ENCODE measurements around the gene FLT3LG.
"Not testable (repeated sequence)": the region's sequence is repeated elsewhere in the genome, so short reads cannot be mapped to it uniquely, and the experiment has no call there.

FLT3LG gene

DNA sequence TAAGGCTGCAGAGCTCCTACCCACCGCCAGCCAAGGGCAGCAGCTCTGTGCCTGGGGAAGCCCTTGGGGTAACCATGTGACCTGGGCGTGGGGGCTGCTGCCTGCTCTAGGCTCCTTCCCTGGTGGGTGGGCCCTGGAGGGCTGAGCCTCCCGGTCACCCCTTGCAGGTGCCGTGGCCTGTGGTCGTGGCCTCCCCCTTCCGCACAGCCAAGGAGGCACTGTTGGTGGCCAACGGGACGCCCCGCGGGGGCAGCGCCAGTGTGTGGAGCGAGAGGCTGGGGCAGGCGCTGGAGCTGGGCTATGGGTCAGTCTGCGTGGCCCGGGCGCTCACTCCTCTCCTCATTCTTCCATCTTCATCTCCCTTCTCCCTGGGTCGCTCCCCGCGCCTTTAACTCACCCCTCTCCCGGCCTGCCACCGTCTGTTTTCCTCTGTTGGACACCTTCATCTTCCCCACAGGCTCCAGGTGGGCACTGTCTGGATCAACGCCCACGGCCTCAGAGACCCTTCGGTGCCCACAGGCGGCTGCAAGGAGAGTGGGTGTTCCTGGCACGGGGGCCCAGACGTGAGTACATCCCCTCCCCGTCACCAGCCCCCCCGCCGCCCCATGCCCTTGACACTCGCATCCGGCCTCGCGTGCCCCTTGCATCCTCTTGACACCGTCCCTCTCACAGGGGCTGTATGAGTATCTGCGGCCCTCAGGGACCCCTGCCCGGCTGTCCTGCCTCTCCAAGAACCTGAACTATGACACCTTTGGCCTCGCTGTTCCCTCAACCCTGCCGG is 9.9 kb upstream of the FLT3LG start:
- no peak for DNase-seq

DNA sequence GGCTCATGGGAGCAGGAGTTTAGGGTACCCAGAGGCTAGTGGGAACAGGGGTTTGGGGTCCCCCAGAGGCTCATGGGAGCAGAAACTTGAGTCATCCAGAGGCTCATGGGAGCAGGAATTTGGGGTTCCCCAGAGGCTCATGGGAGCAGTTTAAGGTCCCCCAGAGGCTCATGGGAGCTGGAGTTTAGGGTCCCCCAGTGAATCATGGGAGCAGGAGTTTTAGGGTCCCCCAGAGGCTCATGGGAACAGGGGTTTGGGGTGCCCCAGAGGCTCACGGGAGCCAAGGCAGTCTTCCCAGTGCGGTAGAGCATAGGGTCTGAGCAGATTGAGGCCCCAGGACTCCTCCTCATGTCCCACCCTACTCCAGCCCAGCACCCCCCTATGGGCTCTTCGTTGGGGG is 8.6 kb upstream of the FLT3LG start:
- no peak for DNase-seq

DNA sequence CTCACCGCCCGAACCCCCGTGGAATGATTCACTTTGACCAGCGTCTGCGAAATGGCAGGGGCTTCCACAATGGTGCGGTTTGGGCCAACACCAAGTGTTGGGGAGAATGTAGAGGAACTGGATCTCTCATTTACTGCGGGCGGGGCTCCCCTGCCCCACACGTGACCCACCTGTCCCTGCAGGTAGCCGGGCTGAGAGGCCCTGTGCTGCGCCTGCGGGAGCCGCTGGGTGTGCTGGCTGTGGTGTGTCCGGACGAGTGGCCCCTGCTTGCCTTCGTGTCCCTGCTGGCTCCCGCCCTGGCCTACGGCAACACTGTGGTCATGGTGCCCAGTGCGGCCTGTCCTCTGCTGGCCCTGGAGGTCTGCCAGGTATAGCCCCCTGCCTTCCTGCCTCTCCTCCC is 5.8 kb upstream of the FLT3LG start:
- DNase-seq: no peak

DNA sequence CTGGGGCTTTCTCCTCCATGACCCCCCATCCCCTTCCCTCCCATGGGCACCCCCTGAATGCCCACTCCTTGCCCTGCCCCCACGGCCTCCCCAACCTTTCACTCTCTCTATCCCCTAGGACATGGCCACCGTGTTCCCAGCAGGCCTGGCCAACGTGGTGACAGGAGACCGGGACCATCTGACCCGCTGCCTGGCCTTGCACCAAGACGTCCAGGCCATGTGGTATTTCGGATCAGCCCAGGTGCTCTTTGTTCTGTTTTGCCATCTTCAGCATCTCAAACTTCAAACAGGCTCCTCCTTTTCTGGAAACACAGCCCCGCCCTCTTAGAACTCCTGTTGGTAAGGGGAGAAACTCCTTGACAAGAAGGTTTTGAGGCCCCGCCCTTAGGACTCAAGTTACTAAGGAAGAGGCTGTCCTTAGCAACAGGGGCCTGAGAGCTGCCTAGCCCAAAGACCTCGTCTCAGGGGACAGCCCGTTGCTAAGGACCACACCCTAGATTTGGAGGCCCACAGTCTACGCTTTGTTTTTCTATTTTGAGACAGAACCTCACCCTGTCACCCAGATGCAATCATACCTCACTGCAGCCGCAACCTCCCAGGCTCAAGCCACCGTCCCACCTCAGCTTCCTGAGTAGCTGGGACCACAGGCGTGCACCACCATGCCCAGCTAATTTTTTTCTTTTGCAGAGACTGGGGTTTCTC is 5.1 kb upstream of the FLT3LG start:
- DNase-seq: no peak

DNA sequence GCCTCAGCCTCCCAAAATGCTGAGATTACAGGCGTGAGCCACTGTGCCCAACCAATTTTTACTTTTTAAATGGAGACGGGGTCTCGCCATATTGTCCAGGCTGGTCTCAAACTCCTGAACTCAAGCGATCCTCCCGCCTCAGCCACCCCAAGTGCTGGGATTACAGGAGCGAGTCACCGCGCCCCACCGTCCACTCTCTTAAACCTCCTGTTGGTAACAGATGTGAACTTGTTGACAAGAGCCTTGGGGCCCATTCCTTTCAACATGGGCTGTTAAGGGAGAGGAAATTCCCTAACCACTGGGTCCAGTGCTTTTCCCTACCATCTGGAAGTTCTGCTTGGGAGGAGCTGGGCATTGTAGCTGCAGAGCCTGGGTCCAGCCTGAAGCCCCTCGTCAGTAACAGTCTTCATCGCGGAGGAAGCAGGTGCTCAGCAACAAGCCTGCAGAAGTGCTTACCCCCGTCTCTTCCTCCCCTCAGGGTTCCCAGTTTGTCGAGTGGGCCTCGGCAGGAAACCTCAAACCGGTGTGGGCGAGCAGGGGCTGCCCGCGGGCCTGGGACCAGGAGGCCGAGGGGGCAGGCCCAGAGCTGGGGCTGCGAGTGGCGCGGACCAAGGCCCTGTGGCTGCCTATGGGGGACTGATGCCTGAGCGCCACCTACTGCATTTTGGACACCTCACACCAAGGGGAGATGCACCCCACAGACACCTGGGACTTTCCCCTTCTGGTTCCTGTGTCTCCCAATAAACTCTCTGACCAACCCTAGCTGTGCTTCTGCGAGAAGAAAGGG is 4.0 kb upstream of the FLT3LG start:
- DNase-seq: no peak

DNA sequence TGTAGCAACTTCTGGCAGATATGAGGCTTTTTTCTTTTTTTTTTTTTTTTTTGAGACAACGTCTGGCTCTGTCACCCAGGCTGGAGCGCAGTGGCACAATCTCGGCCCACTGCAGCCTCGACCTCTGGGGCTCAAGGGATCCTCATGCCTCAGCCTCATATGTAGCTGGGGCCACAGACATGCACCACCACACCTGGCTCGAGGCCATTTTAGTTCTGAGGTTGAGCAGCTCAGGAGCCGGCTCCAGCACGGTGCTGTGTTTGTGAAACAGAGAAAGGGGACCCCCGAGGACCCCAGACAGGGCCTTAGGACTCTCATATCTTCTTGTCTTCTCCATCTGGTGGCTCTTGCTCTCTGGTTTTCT is 3.4 kb upstream of the FLT3LG start:
- no peak for DNase-seq

- no peak for DNase-seq
Observed at GRCh38 chr19:49472936-49473335, 1.1 kb upstream of the FLT3LG start.

DNA sequence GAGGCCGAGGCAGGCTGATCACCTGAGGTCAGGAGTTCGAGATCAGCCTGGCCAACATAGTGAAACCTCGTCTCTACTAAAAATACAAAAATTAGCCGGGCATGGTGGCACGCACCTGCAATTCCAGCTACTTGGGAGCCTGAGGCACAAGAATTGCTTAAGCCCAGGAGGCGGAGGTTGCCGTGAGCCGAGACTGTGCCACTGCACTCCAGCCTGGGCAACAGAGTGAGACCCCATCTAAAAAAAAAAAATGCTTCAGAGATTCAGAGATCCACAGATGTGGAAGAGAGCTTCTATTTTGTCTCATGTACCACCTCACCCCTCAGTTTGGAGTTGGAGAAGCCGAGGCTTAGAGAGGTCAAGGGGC is 531 bp upstream of the FLT3LG start:
- DNase-seq: not testable (repeated sequence)

- no peak for DNase-seq
Observed at GRCh38 chr19:49474542-49474924, 518 bp downstream of the FLT3LG start.

DNA sequence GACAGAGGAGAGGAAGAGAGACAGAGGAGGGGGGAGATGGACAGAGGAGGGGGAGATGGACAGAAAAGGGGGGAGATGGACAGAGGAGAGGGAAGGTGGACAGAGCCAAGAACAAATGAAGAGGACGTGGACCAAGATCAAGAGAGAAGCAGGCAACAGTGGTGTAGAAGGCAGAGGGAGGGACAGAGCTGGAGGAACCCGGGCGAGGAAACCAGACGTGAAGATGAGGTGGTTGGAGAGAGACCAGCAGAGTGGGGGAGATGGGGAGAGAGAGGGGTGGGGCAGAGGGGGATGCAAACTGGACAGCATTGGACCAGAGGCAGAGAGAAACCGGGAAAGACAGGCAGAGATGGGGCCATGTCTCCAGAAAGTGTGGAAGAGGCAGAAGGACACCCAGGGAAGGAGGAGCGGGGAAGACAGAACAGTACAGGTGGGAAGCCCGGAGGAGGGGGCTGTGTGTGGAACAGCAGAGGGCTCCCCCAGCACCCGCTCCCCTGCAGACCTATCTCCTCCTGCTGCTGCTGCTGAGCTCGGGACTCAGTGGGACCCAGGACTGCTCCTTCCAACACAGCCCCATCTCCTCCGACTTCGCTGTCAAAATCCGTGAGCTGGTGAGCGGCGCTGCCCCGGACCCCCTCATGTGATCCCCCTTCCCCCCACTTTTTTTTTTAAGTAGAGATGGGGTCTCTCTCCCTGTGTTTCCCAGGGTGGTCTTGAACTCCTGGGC is 1.3 kb downstream of the FLT3LG start:
- no peak for DNase-seq

DNA sequence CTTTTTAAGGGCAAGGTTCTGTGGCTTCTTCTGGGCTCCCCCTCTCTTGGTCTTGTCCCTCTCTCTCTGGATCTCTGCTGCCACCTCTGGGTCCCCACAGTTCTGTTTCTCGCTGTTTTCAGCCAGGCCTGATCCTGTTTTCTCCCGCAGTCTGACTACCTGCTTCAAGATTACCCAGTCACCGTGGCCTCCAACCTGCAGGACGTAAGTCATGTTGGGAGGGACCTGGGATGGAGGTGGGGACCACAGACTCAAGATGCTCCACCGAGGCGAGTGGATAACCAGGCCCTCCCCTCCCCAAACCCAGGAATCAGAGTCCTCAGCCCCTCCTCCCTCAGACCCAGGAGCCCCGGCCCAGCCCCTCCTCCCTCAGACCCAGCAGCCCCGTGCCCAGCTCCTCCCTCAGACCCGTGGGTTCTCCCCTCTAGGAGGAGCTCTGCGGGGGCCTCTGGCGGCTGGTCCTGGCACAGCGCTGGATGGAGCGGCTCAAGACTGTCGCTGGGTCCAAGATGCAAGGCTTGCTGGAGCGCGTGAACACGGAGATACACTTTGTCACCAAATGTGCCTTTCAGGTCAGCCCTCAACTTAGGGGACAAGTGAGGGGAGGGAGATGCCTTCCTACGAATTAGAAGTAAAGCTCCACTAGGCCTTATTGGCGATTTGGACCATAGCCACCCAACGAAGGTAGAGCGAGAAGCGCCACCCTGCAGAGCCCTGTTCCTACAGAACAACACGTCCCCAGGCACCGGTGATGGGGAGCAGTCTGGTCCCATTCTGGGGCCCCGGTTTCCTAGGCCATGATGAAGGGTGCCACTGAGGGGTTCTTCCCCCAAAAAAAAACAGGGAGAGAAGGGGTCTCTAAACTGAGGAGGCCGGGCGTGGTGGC is 2.2 kb downstream of the FLT3LG start:
- DNase-seq: no peak

DNA sequence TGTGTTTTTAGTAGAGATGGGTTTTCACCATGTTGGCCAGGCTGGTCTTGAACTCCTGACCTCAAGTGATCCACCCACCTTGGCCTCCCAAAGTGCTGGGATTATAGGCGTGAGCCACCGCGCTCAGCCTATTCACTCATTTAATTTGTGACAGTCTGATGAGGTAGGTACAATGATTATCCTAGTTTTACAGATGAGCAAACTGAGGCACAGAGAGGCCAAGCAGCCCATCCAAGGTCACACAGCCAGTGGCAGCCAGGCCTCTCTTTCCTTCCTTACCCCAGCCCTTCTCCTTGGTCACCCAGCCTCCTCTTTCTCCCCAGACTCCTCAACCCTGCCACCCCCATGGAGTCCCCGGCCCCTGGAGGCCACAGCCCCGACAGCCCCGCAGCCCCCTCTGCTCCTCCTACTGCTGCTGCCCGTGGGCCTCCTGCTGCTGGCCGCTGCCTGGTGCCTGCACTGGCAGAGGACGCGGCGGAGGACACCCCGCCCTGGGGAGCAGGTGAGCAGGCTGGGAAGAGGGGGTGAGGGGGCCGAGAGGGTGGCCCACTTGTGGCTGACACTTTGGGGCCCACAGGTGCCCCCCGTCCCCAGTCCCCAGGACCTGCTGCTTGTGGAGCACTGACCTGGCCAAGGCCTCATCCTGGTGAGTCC is 6.1 kb downstream of the FLT3LG start:
- DNase-seq: no peak

DNA sequence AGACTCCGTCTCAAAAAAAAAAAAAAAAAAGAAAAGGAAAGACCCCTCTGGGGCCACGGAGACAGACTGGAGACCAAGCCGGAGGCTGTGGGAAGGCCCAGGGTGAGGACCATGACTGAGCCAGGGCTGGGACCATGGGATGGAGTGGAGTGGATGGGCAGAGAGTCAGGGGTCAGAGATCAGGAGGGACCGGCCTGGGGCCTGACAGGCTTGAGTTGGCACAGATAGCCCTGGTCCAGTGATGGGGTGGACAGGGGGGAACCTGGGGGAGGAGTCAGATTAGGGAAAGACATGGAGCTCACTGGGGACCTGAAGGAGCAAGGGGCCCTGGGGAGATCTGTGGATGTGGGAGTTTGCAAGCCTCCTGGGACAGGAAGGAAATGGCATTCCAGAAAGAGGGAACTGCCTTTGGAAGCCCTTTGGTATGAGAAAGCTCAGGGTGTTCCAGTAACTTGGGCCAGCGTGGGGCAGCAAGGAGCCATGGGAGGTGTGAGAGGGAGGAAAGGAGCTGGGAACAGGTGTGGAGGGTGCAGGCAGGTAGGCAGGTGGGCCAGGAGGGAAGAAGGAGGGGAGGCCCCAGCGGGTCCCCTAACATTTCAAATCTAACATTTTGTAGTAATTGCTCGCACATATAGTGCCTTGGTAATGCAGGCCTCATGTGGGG is 7.1 kb downstream of the FLT3LG start:
- no peak for DNase-seq

GRCh38 chr19:49486232-49486631 is 12.2 kb downstream of the FLT3LG start:
- DNase-seq: no peak

GRCh38 chr19:49486710-49487276 is 12.8 kb downstream of the FLT3LG start:
- DNase-seq: no peak

- peak; percentile 99 for DNase-seq
Observed at GRCh38 chr19:49487277-49488045, 13.4 kb downstream of the FLT3LG start, which contains the start of gene RPL13A. Gene RPL13A (plus strand): TSS chr19:49487608. CDS start chr19:49487630, 22 bp downstream.

- no peak for DNase-seq
Observed at GRCh38 chr19:49488046-49488862, 14.2 kb downstream of the FLT3LG start.

DNA sequence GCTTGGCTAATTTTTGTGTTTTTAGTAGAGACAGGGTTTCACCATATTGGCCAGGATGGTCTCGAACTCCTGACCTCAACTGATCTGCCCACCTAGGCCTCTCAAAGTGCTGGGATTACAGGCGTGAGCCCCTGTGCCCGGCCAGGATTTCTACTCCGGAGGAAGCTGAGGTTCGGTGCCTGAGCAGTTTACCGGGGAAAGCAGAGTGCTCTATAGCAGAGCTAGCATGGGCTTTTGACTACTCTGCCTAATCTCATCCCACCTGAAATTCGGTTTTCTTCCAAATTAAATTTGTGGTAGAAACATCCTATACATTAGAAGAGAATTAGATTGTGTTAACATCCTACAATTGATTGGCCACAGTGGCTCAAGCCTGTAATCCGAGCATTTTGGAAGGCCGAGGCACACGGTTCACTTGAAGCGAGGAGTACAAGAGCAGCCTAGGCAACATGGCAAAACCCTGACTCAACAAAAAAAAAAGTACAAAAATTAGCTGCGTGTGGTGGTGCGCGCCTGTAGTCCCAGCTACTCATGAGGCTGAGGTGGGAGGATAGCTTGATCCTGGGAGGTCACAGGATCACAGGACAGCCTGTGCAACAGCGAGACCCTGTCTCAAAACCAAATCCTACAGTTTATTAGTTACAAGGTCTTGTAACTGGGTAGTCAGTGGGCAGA is 15.0 kb downstream of the FLT3LG start:
- no peak for DNase-seq
